ENCODE data around the gene PXYLP1.

DNA sequence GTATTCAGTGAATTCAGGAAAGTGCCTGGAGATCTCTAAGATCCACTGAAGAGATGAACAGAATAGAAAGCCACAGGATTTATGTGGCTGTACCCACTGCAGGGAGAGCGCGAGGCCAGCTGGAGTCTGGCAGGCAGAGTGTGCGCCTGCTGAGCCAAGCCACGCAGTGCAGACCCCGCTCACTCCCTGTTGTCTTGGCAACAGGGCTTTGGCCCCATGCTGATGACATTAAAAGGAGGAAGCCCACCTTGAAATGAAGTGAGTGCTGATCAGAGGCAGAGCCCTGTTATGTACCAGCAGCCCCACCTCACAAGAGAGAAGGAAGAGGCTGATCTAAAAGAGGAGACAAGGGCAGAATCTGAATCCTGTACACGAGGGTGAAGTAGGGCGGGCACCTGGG is 36.7 kb downstream of the PXYLP1 start:
- TF ChIP-seq EP300 (IDR thresholded peaks at IDR 0.05; ENCODE audit: borderline replicate concordance) (no peak), CEBPB (IDR thresholded peaks at IDR 0.05) (no peak), RAD21 (IDR thresholded peaks at IDR 0.05; ENCODE audit: low read depth) (no peak), ZBTB7A (IDR thresholded peaks at IDR 0.05; ENCODE audit: low read depth) (no peak), FOXM1 (IDR thresholded peaks at IDR 0.05; ENCODE audit: borderline replicate concordance, low read depth) (no peak), NFIC (IDR thresholded peaks at IDR 0.05) (no peak), TEAD4 (IDR thresholded peaks at IDR 0.05) (no peak)
- TF ChIP-seq, protein P1, sequence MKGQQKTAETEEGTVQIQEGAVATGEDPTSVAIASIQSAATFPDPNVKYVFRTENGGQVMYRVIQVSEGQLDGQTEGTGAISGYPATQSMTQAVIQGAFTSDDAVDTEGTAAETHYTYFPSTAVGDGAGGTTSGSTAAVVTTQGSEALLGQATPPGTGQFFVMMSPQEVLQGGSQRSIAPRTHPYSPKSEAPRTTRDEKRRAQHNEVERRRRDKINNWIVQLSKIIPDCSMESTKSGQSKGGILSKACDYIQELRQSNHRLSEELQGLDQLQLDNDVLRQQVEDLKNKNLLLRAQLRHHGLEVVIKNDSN (IDR thresholded peaks at IDR 0.05) = no peak
- TF ChIP-seq, protein P2, sequence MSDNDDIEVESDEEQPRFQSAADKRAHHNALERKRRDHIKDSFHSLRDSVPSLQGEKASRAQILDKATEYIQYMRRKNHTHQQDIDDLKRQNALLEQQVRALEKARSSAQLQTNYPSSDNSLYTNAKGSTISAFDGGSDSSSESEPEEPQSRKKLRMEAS (IDR thresholded peaks at IDR 0.05) = no peak
- TF ChIP-seq, protein P3, sequence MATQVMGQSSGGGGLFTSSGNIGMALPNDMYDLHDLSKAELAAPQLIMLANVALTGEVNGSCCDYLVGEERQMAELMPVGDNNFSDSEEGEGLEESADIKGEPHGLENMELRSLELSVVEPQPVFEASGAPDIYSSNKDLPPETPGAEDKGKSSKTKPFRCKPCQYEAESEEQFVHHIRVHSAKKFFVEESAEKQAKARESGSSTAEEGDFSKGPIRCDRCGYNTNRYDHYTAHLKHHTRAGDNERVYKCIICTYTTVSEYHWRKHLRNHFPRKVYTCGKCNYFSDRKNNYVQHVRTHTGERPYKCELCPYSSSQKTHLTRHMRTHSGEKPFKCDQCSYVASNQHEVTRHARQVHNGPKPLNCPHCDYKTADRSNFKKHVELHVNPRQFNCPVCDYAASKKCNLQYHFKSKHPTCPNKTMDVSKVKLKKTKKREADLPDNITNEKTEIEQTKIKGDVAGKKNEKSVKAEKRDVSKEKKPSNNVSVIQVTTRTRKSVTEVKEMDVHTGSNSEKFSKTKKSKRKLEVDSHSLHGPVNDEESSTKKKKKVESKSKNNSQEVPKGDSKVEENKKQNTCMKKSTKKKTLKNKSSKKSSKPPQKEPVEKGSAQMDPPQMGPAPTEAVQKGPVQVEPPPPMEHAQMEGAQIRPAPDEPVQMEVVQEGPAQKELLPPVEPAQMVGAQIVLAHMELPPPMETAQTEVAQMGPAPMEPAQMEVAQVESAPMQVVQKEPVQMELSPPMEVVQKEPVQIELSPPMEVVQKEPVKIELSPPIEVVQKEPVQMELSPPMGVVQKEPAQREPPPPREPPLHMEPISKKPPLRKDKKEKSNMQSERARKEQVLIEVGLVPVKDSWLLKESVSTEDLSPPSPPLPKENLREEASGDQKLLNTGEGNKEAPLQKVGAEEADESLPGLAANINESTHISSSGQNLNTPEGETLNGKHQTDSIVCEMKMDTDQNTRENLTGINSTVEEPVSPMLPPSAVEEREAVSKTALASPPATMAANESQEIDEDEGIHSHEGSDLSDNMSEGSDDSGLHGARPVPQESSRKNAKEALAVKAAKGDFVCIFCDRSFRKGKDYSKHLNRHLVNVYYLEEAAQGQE (IDR thresholded peaks at IDR 0.05; ENCODE audit: low read depth) = no peak
